Central memory CD4-positive, alpha-beta T cell (primary cell): ENCODE results near the gene TMEM60.
"Not testable (repeated sequence)": the region's sequence is repeated elsewhere in the genome, so short reads cannot be mapped to it uniquely, and the experiment has no call there.

Experiments used
- DNase-seq: peaks from one replicate; pipeline ENCODE4 v3.0.0; 2022

Gene TMEM60

GRCh38 chr7:77811516-77812289 is 13.5 kb upstream of the TMEM60 start:
- no peak for DNase-seq

DNA sequence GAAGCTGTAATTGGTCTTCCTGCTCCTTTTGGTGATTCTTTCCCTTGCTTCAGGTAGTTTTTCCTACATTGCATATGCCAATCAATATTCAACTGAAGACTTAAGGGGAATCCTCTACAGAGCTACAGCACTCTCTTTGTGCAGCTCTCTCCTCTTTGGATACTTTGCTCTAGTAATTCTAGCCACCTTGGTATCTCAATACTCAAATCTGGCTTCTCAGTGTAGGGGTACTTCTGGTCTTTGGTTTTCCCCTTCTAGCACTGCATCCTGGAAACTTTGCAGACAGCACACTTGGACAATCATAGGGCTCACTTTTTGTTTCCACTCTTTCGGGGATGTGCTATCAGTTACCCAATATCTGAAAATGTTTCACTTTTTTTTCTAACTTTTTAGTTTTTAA is 10.3 kb upstream of the TMEM60 start:
- DNase-seq = no peak

- no peak for DNase-seq
Observed at GRCh38 chr7:77806425-77806824, 8.2 kb upstream of the TMEM60 start.

DNA sequence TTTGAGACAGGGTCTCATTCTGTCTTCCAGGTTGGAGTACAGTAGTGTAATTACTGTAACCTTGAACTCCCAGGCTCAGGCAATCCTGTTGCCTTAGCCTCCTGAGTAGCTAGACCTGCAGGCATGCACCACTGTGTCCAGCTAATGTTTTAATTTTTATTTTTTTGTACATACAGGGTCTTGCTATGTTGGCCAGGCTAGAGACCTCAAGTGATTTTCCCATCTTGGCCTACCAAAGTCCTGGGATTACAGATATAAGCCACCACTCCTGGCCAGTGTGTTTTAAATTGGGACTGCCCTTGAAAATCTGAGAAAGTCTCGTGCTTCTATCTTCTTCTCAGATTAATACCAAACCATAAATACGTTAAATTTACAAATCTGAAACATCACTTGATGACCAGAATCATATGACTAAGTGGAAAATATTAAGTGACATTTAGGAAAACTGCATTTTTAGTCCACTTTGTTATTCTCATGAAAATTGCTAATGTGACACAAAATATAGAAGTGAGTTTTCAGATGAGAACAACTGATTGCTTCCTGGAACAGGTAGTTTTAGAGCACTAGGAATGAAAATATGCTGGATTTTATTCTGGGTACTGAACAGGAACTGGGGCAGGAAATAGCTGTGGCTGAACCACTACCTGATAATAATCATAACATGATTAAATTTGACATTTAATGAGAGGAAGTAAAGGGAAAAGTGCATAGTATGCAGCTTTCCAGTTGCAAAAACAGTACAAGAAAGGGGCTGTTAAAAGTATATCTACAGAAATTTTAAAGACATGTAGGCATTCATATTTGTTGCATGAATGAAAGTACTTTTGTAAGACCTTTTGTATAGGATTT is 4.5 kb upstream of the TMEM60 start:
- peak; percentile 57 for DNase-seq

GRCh38 chr7:77800730-77801129 is 2.5 kb upstream of the TMEM60 start:
- DNase-seq = no peak

DNA sequence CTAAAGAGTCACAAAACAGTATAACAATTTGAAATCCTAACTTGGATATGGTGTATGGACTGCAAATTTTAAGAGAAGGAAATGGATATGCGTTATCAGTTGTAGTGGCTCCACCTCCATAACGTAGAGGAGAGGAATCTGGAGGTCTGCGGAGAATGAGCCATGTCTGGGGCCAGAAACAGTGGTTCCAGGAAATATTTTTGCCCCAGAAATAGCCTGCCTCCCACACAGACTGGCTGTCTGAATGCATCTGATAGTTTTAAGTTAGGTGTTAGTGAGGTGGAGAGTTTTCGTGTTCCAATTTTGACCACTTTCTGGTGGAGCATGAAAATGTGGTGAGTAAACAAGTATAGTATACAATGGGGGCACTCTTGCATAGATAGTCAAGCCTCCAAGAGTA is 1.9 kb upstream of the TMEM60 start:
- DNase-seq = no peak

DNA sequence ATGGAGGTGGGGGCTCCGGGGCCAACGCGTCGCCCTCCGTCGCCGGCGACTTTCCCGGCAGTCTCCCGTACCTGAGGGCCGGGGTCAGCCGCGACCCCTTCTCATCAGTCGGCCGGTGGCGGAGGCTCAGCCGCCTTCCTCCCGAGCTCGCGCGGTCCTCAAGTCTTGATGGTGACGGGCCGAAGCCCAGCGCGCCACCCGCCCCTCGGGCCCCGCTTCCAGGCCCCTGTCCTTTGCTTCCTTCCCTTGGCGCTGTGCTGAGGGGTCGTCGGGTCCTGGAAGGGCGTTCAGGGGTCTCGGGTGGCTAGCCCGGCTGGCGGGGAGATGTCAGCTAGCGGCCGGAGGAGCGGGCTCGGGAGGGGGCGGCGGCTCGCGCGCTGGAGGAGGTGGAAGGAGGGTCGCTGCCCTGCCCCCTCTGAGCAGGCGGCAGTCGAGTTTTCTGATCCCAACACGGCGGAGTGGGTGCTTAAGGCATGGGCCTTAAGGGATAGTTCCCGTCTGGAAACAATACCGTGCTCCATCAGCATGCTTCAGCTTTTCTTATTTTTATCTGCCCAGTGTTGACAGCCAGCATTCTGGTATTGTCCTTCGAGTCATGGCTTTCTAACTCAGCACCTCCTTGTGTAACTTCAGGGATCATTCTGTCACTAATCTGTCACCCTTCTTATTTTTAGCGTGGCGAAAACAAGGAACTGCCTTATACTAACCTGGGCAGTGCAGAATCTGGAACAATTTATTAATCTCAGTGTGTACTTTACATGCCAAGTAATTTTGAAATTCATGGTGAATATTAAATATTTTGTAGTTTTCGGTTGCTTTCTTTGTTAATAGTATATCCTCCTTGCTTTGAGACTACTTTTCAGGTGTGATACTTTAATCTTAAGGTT is 1.1 kb upstream of the TMEM60 start:
- DNase-seq = peak; percentile 24

DNA sequence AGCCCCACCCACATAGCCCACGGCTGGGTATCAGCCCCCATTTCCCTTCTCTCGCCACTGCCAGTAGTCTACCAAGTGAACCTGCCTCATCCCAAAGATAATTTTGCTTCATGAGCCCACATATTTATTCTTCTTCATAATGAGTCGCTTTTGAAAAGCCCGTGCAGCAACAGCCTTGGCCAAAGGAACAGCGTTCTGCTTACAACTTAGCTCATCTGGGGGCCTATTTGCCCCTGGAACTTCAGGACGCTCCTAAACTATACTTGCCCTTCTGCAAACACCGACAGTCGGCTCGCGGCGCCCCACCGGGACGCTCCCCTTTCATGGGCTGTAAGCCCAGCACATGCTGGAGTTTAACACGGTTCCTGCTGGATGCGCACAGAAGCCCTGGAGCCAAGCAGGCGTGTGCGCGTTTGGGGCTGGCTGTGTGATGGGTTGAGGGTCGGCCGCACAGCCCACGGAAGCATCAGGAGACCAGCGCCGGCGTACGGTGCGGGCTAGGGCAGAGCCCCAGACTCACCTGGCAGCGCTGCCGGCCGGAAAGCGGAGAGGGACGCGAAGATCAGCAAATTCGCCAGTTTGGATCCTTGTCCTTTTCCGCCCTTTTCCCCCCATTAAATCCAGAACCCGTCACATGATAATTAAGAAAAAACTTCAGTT is 370 bp downstream of the TMEM60 start:
- no peak for DNase-seq

DNA sequence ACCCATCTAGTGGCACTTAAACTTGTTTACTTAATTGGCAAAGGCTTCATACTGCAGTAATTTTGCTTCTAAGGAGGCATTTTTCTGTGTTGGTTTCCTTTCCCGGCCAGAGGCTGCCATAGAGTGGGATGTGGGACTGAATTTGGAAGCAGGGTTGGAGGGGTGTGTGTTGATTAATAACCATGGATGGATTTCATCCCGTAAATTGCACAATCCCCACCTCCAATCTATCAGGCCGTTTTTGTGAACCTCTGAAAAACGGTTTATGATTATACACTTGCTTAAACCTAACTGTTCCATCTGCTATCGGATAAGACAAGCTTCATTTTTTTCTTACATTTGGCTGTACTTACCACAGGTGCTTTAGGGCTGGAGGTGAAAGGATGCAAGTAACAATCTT is 1.3 kb downstream of the TMEM60 start:
- no peak for DNase-seq

DNA sequence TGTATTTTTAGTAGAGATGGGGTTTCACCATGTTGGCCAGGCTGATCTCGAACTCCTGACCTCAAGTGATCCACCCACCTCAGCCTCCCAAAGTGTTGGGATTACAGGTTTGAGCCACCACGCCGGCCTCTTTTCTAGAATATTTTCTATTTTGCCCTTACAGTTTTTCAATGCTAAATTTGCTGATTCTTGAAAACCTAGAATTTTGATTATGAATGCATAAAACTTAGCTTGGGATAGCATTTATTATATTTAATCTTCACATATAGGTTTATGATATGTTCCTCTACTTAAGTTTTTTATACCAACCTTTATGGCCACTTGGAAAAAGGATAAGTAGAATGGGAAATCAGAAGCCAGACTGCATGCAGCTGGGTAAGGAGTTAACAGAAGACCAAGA is 2.1 kb downstream of the TMEM60 start:
- no peak for DNase-seq

DNA sequence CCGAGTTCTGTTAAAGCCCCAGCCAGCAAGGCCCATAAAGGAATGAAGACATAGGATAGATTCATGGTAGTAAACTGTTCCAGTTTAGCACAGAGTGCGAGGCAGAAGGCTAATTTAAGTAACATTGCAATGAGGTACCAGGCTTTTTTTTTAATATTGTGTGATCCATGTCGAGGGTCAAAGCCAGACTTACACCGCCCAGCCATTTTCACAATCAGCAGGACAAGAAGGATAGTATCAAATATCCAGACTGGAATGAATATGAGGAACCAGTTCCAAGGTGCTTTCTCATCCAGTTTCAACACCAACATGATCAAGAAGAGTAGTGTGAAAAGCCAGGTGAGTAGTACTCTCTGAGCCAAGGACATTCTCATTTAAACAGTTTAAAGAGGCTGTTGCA is 4.2 kb downstream of the TMEM60 start:
- DNase-seq = no peak

GRCh38 chr7:77791956-77792355 is 6.3 kb downstream of the TMEM60 start:
- no peak for DNase-seq

DNA sequence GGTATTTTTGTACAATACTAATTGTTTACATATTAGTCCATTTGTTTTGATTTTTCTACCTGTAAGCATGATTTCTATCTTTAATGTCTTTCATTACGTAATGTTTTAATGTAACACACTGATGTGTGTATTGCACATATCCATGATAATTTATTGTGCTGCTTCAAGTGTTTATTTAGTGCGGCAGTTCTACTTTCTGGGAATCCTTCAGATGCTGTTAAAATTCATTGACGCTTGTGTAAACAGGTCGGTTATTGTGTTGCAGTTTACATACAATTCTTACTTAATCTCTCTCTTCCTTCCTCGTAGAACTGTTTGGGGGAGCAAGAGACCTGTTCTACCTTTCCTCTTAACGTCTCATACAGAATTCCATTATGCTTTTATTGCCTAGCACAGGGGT is 6.9 kb downstream of the TMEM60 start:
- no peak for DNase-seq

DNA sequence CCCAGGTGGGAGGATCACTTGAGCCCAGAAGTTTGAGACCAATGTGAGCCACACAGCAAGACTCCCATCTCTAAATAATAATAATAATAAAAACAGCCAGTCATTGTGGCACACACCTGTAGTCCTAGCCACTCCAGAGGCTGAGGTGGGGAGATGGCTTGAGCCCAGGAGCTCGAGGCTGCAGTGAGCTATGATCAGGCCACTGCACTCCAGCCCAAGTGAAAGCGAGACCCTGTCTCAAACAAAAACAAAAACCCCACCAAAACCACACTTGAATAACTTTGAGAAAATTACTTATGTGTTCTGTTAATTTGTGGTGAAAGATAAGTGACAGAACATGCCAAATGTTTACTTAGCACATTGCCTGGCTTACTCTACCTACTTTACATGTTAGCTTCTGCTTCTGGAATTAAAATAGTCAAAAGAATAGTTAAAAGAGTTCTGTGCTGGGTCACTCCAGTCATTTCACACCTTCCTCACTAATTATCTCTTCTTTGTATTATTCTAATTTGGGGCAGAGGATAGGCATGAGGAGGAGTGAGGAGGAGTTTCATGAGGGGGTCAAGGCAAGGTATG is 9.8 kb downstream of the TMEM60 start:
- DNase-seq = no peak

GRCh38 chr7:77786741-77787140 is 11.5 kb downstream of the TMEM60 start:
- no peak for DNase-seq

GRCh38 chr7:77786018-77786417 is 12.2 kb downstream of the TMEM60 start:
- no peak for DNase-seq

GRCh38 chr7:77784426-77784825 is 13.8 kb downstream of the TMEM60 start:
- not testable (repeated sequence) for DNase-seq

- DNase-seq = no peak
Observed at GRCh38 chr7:77783545-77783944, 14.7 kb downstream of the TMEM60 start.

DNA sequence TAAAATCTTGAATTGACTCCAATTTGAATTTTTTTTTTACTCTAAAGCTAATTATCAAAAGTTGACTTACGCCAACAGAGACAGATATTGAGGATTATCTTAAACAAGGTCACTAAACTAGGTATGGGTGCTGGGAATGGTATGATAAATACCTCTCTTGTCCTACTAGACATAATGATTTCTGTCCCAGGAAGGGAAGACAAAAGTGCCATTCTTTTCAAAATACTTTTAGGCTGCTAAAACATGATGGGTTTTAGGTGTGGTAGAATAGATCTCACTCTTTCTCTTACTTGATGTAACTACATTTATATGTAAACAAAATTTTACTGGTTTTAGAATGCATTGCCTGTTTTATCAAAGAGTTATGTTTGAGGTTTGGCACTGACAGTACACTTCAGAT is 15.1 kb downstream of the TMEM60 start:
- no peak for DNase-seq

GRCh38 chr7:77782383-77782782 is 15.9 kb downstream of the TMEM60 start:
- DNase-seq = no peak

GRCh38 chr7:77778535-77778934 is 19.7 kb downstream of the TMEM60 start:
- DNase-seq = no peak

DNA sequence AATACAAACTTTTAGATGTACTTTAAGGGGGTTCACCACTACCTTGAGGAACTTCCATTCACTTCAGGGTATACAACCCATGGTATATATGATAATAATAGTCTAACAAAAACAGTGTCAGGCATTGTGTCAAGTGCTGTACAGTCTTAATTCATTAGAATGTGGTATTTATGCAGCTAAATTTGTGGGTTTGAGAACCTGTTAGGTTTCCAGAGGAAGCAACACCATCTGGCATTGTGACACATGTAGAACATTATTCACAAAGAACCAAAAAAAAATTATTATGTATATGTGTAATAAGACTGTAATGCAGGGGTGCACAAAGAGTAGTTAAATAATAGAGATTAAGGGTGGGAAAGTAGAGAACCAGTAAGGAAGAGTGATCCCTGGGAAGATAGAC is 26.3 kb downstream of the TMEM60 start:
- DNase-seq = no peak
